HCT116 (cell line): ENCODE data around the gene BSG. TPM values are rescaled to one million over a fixed set of nuclear protein-coding genes. Genes with fewer than 3 reads are reported as not detected.

Experiments
- ATAC-seq: fragments of 200-7000 bp; cut with Tn5 transposase; 2 replicates; pipeline ENCODE4 v1.9.1; 2020; ENCODE audit warnings: mild to moderate bottlenecking, moderate library complexity
- BruUV-seq: library from RNA; stranded (reverse); fragments of 400-500 nt; replicated peaks from 2 replicates; lab custom pipeline; 2021; lab: Mats Ljungman, UMichigan
- CTCF ChIA-PET: fragments of 300-600 bp; sonication (Branson Sonifier 250); formaldehyde crosslinking; loops from one replicate; lab custom pipeline; 2021; ENCODE audit warnings: antibody characterized with exemption; lab: Charles Lee
- POLR2A ChIA-PET: fragments of 300-600, 350-600 bp; sonication (Branson Sonifier 250); formaldehyde crosslinking; loops from one replicate; lab custom pipeline; 2021; ENCODE audit warnings: antibody characterized with exemption; lab: Charles Lee
- RAD21 ChIA-PET, 2 experiments: fragments of 300-600 bp; sonication (Branson Sonifier 250); formaldehyde crosslinking; loops; one replicate each; lab custom pipeline; 2023; ENCODE audit warnings: low total read pairs in 2 of 2; ENCODE audit not compliant: uncharacterized antibody in 2 of 2, unreplicated experiment in 2 of 2, low non-redundant PET in 1 of 2; lab: Charles Lee
- DNase-seq: peaks from one replicate; pipeline ENCODE4 v3.0.0-alpha.2; 2010; ENCODE audit warnings: low read depth, low spot score
- H2AFZ ChIP-seq: fragments of 200-600 bp; shearing (Covaris generic), sonication (generic); 2 replicates; pipeline ENCODE4 v1.6.1; 2017; ENCODE audit warnings: low read depth, mixed run types, mixed read lengths, antibody characterized with exemption, low read length; ENCODE audit not compliant: poor library complexity, severe bottlenecking
- H3K27ac ChIP-seq: 2 replicates; pipeline ENCODE4 v1.5.1; 2012; ENCODE audit warnings: low read depth, low read length
- H3K27me3 ChIP-seq: fragments of 200-600 bp; sonication (generic); 2 replicates; pipeline ENCODE4 v1.6.1; 2016; ENCODE audit warnings: mixed run types, low read length, mixed read lengths; ENCODE audit not compliant: insufficient read depth
- H3K36me3 ChIP-seq, 2 experiments: fragments of 200-500 bp in 1 of 2; fragments of 200-600 bp in 1 of 2; sonication (Bioruptor generic) in 1 of 2; sonication (generic) in 1 of 2; 2 replicates each; pipeline versions ENCODE4 v1.5.1 to v1.6.1; 2014 to 2016; ENCODE audit warnings: low read length in 2 of 2, inconsistent platforms in 1 of 2, mixed read lengths in 1 of 2, mixed run types in 1 of 2; ENCODE audit not compliant: insufficient read depth in 2 of 2, control insufficient read depth in 1 of 2
- H3K4me1 ChIP-seq, 2 experiments: fragments of 200-600 bp in 1 of 2; sonication (generic) in 1 of 2; 2 replicates each; pipeline versions ENCODE4 v1.5.1 to v1.6.1; 2012 to 2017; ENCODE audit warnings: low read length in 2 of 2, inconsistent platforms in 1 of 2, mild to moderate bottlenecking in 1 of 2, mixed read lengths in 1 of 2, mixed run types in 1 of 2, moderate library complexity in 1 of 2; ENCODE audit not compliant: insufficient read depth in 2 of 2, control insufficient read depth in 1 of 2
- H3K4me2 ChIP-seq: fragments of 200-600 bp; sonication (generic); 2 replicates; pipeline ENCODE4 v1.6.1; 2017; ENCODE audit warnings: mixed run types, low read length, mixed read lengths
- H3K4me3 ChIP-seq, 2 experiments: fragments of 200-600 bp in 1 of 2; sonication (generic) in 1 of 2; replicated peaks in 1 of 2; 2 replicates each; pipeline ENCODE4 v1.5.1; 2011 to 2016; ENCODE audit warnings: low read length in 2 of 2, control low read depth in 1 of 2, low read depth in 1 of 2, mild to moderate bottlenecking in 1 of 2, mixed read lengths in 1 of 2, mixed run types in 1 of 2
- H3K79me2 ChIP-seq: fragments of 200-600 bp; sonication (generic); 2 replicates; pipeline ENCODE4 v1.6.1; 2017; ENCODE audit warnings: mild to moderate bottlenecking, mixed run types, low read length, moderate library complexity, mixed read lengths; ENCODE audit not compliant: insufficient read depth
- H3K9ac ChIP-seq: fragments of 200-600 bp; sonication (generic); 2 replicates; pipeline ENCODE4 v1.6.1; 2016; ENCODE audit warnings: low read length, mixed read lengths
- H3K9me2 ChIP-seq: fragments of 200-600 bp; sonication (generic), shearing (Covaris generic); 2 replicates; pipeline ENCODE4 v1.6.1; 2017; ENCODE audit warnings: mixed run types, mild to moderate bottlenecking, moderate library complexity; ENCODE audit not compliant: insufficient read depth
- H3K9me3 ChIP-seq, 2 experiments: fragments of 200-500 bp in 1 of 2; fragments of 200-600 bp in 1 of 2; sonication (Bioruptor generic) in 1 of 2; sonication (generic) in 1 of 2; 2 replicates each; pipeline ENCODE4 v1.6.1; 2014 to 2017; ENCODE audit warnings: low read length in 2 of 2, mixed read lengths in 2 of 2, inconsistent platforms in 1 of 2, low read depth in 1 of 2, mild to moderate bottlenecking in 1 of 2, mixed run types in 1 of 2, moderate library complexity in 1 of 2; ENCODE audit not compliant: control insufficient read depth in 1 of 2, insufficient read depth in 1 of 2
- H4K20me1 ChIP-seq: fragments of 200-600 bp; sonication (generic), shearing (Covaris generic); 2 replicates; pipeline ENCODE4 v1.6.1; 2017; ENCODE audit warnings: mixed run types, mild to moderate bottlenecking, moderate library complexity; ENCODE audit not compliant: insufficient read depth
- CBX3 ChIP-seq: IDR thresholded peaks from 2 replicates; pipeline ENCODE4 v1.6.1; 2012; ENCODE audit warnings: low read depth
- CEBPB ChIP-seq: IDR thresholded peaks from 2 replicates; pipeline ENCODE4 v1.6.1; 2012; ENCODE audit warnings: low read depth
- EGR1 ChIP-seq: IDR thresholded peaks from 2 replicates; pipeline ENCODE4 v1.6.1; 2012; ENCODE audit warnings: low read depth
- ELF1 ChIP-seq: IDR thresholded peaks from 2 replicates; pipeline ENCODE4 v1.6.1; 2012; ENCODE audit warnings: low read depth, borderline replicate concordance
- EZH2phosphoT487 ChIP-seq: fragments of 200-600 bp; IDR thresholded peaks from 2 replicates; pipeline ENCODE4 v1.6.1; 2018; ENCODE audit warnings: antibody characterized with exemption, borderline replicate concordance
- FOSL1 ChIP-seq: IDR thresholded peaks from 2 replicates; pipeline ENCODE4 v1.6.1; 2012; ENCODE audit warnings: low read depth
- POLR2A ChIP-seq: IDR thresholded peaks from 2 replicates; pipeline ENCODE4 v1.7.0; 2011; ENCODE audit warnings: borderline replicate concordance; ENCODE audit not compliant: insufficient read depth, insufficient read length; ENCODE audit errors: extremely low read depth
- POLR2AphosphoS5 ChIP-seq: IDR thresholded peaks from 2 replicates; pipeline ENCODE4 v1.6.1; 2011; ENCODE audit warnings: mild to moderate bottlenecking, low read depth, low read length, moderate library complexity
- RAD21 ChIP-seq: IDR thresholded peaks from 2 replicates; pipeline ENCODE4 v1.6.1; 2012; ENCODE audit warnings: low read depth, mild to moderate bottlenecking
- SIN3A ChIP-seq: IDR thresholded peaks from 2 replicates; pipeline ENCODE4 v1.6.1; 2012; ENCODE audit warnings: low read depth
- SP1 ChIP-seq: IDR thresholded peaks from 2 replicates; pipeline ENCODE4 v1.6.1; 2012; ENCODE audit warnings: low read depth
- TCF7L2 ChIP-seq: IDR thresholded peaks from 2 replicates; pipeline ENCODE4 v1.7.0; 2011; ENCODE audit warnings: borderline replicate concordance, inconsistent platforms; ENCODE audit not compliant: insufficient read depth, insufficient read length; ENCODE audit errors: extremely low read depth
- ZFX ChIP-seq: fragments of 450-650 bp; IDR thresholded peaks from 2 replicates; pipeline ENCODE4 v1.6.1; 2017
- intact Hi-C: fragments of 100-400 bp; cut with micrococcal nuclease; formaldehyde crosslinking; loops from 2 replicates; pipeline ENCODE4 v1.10.0; 2022
- total RNA-seq: library from RNA; stranded (reverse); gene quantifications from one replicate; pipeline ENCODE4 v1.2.1, GENCODE V29; 2021; ENCODE audit not compliant: unreplicated experiment
- TF ChIP-seq, protein P1 (sequence below), 3 experiments: fragments of 200-600 bp in 1 of 3; sonication (generic) in 1 of 3; IDR thresholded peaks in 2 of 3; conservative IDR thresholded peaks in 1 of 3; 2 replicates each; pipeline ENCODE4 v1.5.1; 2012 to 2017; ENCODE audit warnings: low read depth in 2 of 3, low read length in 2 of 3, antibody characterized with exemption in 1 of 3, borderline replicate concordance in 1 of 3, control low read depth in 1 of 3, mild to moderate bottlenecking in 1 of 3, mixed read lengths in 1 of 3, mixed run types in 1 of 3, moderate library complexity in 1 of 3; ENCODE audit not compliant: insufficient read depth in 1 of 3
- TF ChIP-seq, protein P2 (sequence below): IDR thresholded peaks from 2 replicates; pipeline ENCODE4 v1.6.1; 2012; ENCODE audit warnings: low read depth
- TF ChIP-seq, protein P3 (sequence below): IDR thresholded peaks from 2 replicates; pipeline ENCODE4 v1.6.1; 2011; ENCODE audit warnings: mild to moderate bottlenecking, low read length, moderate library complexity; ENCODE audit not compliant: insufficient replicate concordance; ENCODE audit errors: extremely low read depth
- TF ChIP-seq, protein P4 (sequence below): IDR thresholded peaks from 2 replicates; pipeline ENCODE4 v1.6.1; 2012
- TF ChIP-seq, protein P5 (sequence below): IDR thresholded peaks from 2 replicates; pipeline ENCODE4 v1.6.1; 2012

BSG gene
- total RNA-seq, 1 experiment from 2014 or later = 603 TPM

DNA sequence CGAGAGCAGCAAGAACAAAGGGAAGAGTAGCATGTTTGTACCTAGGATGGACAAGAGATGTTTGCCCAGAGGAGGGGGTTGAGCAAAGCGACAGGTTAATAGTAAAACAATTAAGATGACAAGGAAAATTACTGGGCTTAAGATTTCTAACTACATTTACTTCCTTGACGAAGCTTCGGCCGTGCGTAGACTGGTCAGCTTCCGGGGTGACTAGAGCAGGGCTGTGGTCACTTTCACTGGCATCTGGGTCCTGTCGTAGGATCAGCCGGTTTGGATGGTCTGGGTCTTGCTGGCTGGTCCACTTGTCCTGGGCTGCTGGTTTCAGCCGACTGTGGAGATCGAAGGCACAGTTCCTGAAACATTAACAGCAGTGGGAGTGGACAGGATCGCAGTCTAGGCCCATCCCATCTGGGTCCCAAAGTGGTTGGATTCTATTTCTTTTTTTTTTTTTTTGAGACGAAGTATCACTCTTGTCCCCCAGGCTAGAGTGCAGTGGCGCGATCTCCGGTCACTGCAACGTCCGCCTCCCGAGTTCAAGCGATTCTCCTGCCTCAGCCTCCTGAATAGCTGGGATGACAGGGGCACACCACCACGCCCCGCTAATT, 5.0 kb upstream of the BSG start:
- Histone ChIP-seq H4K20me1 (no peaks in the 10 kb centered on the region), H3K4me2 (no peak overlapping the region), H3K27ac (no peak overlapping the region), H3K9me2 (no peaks in the 10 kb centered on the region), H3K27me3 (no peaks in the 10 kb centered on the region), H3K9me3 (no peaks in the 10 kb centered on the region), H3K4me1 (peaks cover 2 to 17% of the 10 kb centered on the region in 2 experiments; a peak in 2 of 4 replicates), H3K4me3 (no peak overlapping the region), H3K79me2 (no peaks in the 10 kb centered on the region; the same call in 1 of the 2 replicates), H2AFZ (no peak overlapping the region), H3K36me3 (peaks cover 0 to 3% of the 10 kb centered on the region in 2 experiments; a peak in 1 of 4 replicates), H3K9ac (no peak overlapping the region)
- ChIA-PET RAD21 (interaction anchor here in 1 of 2 experiments (0.7 kb wide), 1 partner anchor 293 kb away, joined by 3 read pairs; no protein-coding TSS in a partner anchor), CTCF (interaction anchor here (0.8 to 1.1 kb wide), 2 partner anchors 12 to 57 kb away, joined by 3 read pairs; no protein-coding TSS in a partner anchor), POLR2A (interaction anchor here (2.1 kb wide), 1 partner anchor 11 kb away, joined by 6 read pairs; no protein-coding TSS in a partner anchor)
- intact Hi-C loops = no loop called here
- ATAC-seq = no peak
- no TSS peak for BruUV-seq
- no peak for DNase-seq
- TF ChIP-seq ZFX (no peak), TCF7L2 (no peak), POLR2AphosphoS5 (no peak), EGR1 (no peak), POLR2A (no peak), ELF1 (no peak), EZH2phosphoT487 (no peak), FOSL1 (no peak), CEBPB (no peak), CBX3 (no peak), RAD21 (no peak), SIN3A (no peak), SP1 (no peak)
- TF ChIP-seq, protein P1, sequence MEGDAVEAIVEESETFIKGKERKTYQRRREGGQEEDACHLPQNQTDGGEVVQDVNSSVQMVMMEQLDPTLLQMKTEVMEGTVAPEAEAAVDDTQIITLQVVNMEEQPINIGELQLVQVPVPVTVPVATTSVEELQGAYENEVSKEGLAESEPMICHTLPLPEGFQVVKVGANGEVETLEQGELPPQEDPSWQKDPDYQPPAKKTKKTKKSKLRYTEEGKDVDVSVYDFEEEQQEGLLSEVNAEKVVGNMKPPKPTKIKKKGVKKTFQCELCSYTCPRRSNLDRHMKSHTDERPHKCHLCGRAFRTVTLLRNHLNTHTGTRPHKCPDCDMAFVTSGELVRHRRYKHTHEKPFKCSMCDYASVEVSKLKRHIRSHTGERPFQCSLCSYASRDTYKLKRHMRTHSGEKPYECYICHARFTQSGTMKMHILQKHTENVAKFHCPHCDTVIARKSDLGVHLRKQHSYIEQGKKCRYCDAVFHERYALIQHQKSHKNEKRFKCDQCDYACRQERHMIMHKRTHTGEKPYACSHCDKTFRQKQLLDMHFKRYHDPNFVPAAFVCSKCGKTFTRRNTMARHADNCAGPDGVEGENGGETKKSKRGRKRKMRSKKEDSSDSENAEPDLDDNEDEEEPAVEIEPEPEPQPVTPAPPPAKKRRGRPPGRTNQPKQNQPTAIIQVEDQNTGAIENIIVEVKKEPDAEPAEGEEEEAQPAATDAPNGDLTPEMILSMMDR (IDR thresholded peaks at IDR 0.05 in 2 of 3, conservative IDR thresholded peaks at IDR 0.05 in 1 of 3; ENCODE audit: borderline replicate concordance in 1 of 3, insufficient read depth in 1 of 3, low read depth in 2 of 3, low read length in 2 of 3) = no peak
- TF ChIP-seq, protein P2, sequence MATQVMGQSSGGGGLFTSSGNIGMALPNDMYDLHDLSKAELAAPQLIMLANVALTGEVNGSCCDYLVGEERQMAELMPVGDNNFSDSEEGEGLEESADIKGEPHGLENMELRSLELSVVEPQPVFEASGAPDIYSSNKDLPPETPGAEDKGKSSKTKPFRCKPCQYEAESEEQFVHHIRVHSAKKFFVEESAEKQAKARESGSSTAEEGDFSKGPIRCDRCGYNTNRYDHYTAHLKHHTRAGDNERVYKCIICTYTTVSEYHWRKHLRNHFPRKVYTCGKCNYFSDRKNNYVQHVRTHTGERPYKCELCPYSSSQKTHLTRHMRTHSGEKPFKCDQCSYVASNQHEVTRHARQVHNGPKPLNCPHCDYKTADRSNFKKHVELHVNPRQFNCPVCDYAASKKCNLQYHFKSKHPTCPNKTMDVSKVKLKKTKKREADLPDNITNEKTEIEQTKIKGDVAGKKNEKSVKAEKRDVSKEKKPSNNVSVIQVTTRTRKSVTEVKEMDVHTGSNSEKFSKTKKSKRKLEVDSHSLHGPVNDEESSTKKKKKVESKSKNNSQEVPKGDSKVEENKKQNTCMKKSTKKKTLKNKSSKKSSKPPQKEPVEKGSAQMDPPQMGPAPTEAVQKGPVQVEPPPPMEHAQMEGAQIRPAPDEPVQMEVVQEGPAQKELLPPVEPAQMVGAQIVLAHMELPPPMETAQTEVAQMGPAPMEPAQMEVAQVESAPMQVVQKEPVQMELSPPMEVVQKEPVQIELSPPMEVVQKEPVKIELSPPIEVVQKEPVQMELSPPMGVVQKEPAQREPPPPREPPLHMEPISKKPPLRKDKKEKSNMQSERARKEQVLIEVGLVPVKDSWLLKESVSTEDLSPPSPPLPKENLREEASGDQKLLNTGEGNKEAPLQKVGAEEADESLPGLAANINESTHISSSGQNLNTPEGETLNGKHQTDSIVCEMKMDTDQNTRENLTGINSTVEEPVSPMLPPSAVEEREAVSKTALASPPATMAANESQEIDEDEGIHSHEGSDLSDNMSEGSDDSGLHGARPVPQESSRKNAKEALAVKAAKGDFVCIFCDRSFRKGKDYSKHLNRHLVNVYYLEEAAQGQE = no peak
- TF ChIP-seq, protein P3, sequence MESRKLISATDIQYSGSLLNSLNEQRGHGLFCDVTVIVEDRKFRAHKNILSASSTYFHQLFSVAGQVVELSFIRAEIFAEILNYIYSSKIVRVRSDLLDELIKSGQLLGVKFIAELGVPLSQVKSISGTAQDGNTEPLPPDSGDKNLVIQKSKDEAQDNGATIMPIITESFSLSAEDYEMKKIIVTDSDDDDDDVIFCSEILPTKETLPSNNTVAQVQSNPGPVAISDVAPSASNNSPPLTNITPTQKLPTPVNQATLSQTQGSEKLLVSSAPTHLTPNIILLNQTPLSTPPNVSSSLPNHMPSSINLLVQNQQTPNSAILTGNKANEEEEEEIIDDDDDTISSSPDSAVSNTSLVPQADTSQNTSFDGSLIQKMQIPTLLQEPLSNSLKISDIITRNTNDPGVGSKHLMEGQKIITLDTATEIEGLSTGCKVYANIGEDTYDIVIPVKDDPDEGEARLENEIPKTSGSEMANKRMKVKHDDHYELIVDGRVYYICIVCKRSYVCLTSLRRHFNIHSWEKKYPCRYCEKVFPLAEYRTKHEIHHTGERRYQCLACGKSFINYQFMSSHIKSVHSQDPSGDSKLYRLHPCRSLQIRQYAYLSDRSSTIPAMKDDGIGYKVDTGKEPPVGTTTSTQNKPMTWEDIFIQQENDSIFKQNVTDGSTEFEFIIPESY = no peak
- TF ChIP-seq, protein P4, sequence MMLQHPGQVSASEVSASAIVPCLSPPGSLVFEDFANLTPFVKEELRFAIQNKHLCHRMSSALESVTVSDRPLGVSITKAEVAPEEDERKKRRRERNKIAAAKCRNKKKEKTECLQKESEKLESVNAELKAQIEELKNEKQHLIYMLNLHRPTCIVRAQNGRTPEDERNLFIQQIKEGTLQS = no peak
- TF ChIP-seq, protein P5, sequence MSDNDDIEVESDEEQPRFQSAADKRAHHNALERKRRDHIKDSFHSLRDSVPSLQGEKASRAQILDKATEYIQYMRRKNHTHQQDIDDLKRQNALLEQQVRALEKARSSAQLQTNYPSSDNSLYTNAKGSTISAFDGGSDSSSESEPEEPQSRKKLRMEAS = no peak
